AG04449 (cell line): ENCODE results near the gene MYLK4.

Experiments used
- CTCF ChIA-PET: fragments of 350-600 bp; formaldehyde crosslinking; extraction: SDS; loops from one replicate; lab custom pipeline; 2021; ENCODE audit warnings: antibody characterized with exemption; lab: Yijun Ruan, JAX
- POLR2A ChIA-PET: fragments of 400-600, 350-600 bp; formaldehyde crosslinking; extraction: SDS; loops from one replicate; lab custom pipeline; 2020; ENCODE audit warnings: antibody characterized with exemption, inconsistent platforms; lab: Yijun Ruan, JAX
- DNase-seq: peaks from one replicate; pipeline ENCODE4 v3.0.0-alpha.2; 2010; ENCODE audit warnings: low read depth, low spot score
- H3K4me3 ChIP-seq: 2 replicates; pipeline ENCODE4 v1.5.1; 2011; ENCODE audit warnings: low read depth, mild to moderate bottlenecking, control low read depth, low read length
- CTCF ChIP-seq: IDR thresholded peaks from one replicate; pipeline ENCODE4 v1.5.1; 2011; ENCODE audit warnings: mild to moderate bottlenecking, moderate library complexity, low read length, control low read depth, inconsistent platforms; ENCODE audit not compliant: insufficient read depth; ENCODE audit errors: missing control alignments

Gene MYLK4

GRCh38 chr6:2790588-2791449 is 40.1 kb upstream of the MYLK4 start:
- H3K4me3 ChIP-seq, result no peak overlapping the region
- TF ChIP-seq CTCF, result peak; percentile 68
- DNase-seq, result peak; percentile 61
- ChIA-PET POLR2A (interaction anchor here (0.5 to 1.3 kb wide), 4 partner anchors 56 to 362 kb away, joined by 3 read pairs; no protein-coding TSS in a partner anchor), CTCF (interaction anchor here (0.6 to 6.1 kb wide), 47 partner anchors 9 to 1195 kb away, joined by 3 to 114 read pairs (median 5); partner anchors contain the start of gene SERPINB1)

- POLR2A ChIA-PET, result no interaction called here
- CTCF ChIA-PET, result interaction anchor here (1.2 to 3.7 kb wide), 3 partner anchors 17 to 166 kb away, joined by 4 to 12 read pairs (median 4); partner anchors contain the start of gene MYLK4
These were observed 35.5 kb upstream of the MYLK4 start for GRCh38 chr6:2786269-2786668.

GRCh38 chr6:2784930-2785329 is 34.2 kb upstream of the MYLK4 start:
- no peak for DNase-seq
- POLR2A ChIA-PET, result no interaction called here
- CTCF ChIA-PET, result interaction anchor here (1.2 to 3.7 kb wide), 4 partner anchors 19 to 168 kb away, joined by 3 to 12 read pairs (median 4); partner anchors contain the start of genes MYLK4 and WRNIP1
- no peak for TF ChIP-seq CTCF
- no peak overlapping the region for H3K4me3 ChIP-seq

More at GRCh38 chr6:2786269-2786668, 35.5 kb upstream of the MYLK4 start:
- no peak for TF ChIP-seq CTCF
- no peak overlapping the region for H3K4me3 ChIP-seq
- DNase-seq, result no peak

GRCh38 chr6:2784061-2784460 is 33.3 kb upstream of the MYLK4 start:
- H3K4me3 ChIP-seq, result no peak overlapping the region
- TF ChIP-seq CTCF, result no peak
- ChIA-PET POLR2A (no interaction called here), CTCF (interaction anchor here (0.9 to 3.7 kb wide), 6 partner anchors 10 to 169 kb away, joined by 4 to 12 read pairs (median 6); partner anchors contain the start of genes MYLK4 and WRNIP1)
- DNase-seq, result no peak

- H3K4me3 ChIP-seq, result no peak overlapping the region
- TF ChIP-seq CTCF, result no peak
- no peak for DNase-seq
- POLR2A ChIA-PET, result interaction anchor here (0.7 kb wide), 1 partner anchor 10 kb away, joined by 3 read pairs; no protein-coding TSS in a partner anchor
- CTCF ChIA-PET, result interaction anchor here (0.9 to 7.4 kb wide), 8 partner anchors 7 to 169 kb away, joined by 4 to 43 read pairs (median 6); partner anchors contain the start of genes MYLK4 and WRNIP1
These were observed 32.7 kb upstream of the MYLK4 start for GRCh38 chr6:2783188-2783963.
